HG02938 (cell line): ENCODE measurements around the gene FNBP1L.
"Not testable (repeated sequence)": the region's sequence is repeated elsewhere in the genome, so short reads cannot be mapped to it uniquely, and the experiment has no call there.

Experiments
- ATAC-seq: cut with Tn5 transposase; IDR thresholded peaks from one replicate; pipeline ENCODE4 v1.9.1; 2021; ENCODE audit warnings: mild to moderate bottlenecking, moderate library complexity; ENCODE audit not compliant: unreplicated experiment

Gene FNBP1L

DNA sequence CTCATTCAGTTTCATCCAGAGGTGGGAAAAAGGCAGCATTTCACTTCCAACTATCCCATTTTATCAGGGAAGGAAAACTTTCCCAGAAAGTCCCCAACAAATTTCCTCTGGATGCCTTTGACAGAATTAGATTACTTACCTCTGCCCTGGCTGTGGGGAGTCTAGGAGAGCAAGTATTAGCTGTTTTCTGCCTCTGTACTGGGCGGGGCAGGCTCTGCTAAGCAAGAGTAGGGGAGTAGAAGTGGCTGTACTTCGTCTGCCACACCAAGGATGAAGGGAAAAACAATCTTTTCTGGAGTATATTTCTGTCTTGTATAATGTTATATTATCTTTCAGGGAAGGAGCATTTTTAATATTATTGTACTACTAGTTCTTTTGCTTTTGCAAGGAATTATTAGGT lies 78.5 kb downstream of the FNBP1L start:
- no peak for ATAC-seq

DNA sequence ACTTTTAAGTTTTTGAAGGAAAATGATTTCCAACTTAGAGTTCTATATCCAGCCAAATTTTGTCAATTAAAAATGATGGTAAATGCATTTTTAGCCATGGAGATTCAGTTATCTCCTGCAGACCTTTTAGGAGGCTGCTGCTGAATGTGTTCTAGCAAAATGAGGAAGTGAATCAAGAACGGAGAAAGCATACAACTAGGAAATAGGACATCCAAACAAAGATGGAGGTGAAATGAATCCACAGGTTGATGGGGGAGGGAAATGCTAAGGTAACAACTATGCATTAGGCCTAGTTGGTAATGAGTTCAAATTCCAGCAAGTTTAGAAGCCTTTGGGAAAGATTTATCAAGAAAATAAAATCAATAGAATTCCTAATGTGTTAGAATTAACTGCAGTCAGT lies 80.5 kb downstream of the FNBP1L start:
- no peak for ATAC-seq

DNA sequence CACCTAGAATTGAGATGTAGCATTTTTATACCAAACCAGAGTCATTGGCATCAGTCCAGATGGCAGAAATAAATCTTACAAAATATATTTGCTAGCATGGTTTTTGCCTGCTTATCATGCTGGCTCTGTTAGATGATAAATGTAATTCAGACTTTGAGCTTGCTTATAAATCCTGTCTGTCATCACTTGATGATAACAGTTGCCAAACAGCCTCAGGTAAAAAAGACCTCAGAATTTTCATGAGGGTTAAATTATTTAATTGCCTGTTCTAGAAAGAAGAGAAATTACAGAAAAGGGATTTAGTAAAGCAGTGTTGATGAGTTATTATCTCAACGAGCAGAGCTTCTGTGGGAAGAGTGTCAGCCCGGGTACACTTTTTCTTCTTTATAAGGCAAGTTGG lies 83.3 kb downstream of the FNBP1L start:
- no peak for ATAC-seq

DNA sequence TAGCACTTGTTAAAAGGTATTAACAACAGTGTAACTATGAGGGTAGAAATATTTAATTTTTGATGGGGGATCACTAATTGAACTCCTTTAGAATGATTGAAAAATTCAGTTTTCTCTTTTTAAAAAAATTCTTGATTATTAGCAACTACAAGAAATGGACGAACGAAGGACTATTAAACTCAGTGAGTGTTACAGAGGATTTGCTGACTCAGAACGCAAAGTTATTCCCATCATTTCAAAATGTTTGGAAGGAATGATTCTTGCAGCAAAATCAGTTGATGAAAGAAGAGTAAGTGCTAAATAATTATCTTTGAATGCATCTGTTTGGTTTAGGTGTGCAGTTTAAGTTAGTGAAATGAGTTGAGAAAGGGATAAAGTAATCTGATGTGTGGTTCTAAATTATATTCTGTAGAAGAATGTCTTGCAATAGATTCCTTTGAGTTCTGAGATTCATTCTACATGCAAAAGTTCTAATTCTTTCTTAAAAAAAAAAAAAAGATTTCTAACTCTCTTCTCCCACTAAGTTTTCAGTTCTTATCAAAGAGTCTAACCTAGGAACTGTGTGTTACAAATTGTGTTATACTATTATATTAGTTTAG lies 85.0 kb downstream of the FNBP1L start:
- no peak for ATAC-seq

DNA sequence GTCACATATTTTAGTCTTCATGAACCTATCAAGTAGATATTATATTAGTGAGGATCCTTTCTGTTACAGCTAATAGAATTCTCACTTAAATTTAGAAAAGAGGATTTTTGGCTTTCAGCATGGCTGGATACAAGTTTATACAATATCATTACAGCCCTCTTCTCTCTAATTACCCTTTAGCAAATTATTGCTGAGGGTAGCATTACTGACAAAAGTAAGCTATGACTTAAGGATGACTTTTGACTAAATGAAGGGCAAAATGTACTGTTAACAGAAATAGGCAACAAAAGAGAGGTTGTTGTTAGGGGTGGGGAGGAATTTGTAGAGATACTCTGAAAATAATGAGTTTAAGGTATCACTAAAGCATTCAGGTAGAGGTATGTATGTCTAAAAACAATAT lies 85.8 kb downstream of the FNBP1L start:
- ATAC-seq, result no peak

DNA sequence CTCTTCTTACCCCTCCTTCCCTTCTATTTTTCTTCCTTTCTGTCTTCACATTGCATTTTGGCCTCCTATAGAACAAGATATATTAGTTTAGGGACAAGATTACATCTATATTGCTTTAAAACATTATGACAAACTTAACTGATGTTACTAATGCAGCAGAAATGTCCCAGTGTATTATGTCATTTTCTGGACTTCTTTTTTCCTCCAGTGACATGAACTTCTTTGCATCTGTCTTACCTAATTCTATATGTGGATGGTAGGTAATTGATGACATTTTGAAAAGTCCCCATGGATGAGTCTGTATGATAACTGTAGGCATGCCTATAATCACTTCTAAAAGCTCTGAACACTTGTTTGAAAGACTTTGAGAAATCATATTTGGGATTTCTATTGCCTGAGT lies 89.5 kb downstream of the FNBP1L start:
- no peak for ATAC-seq

DNA sequence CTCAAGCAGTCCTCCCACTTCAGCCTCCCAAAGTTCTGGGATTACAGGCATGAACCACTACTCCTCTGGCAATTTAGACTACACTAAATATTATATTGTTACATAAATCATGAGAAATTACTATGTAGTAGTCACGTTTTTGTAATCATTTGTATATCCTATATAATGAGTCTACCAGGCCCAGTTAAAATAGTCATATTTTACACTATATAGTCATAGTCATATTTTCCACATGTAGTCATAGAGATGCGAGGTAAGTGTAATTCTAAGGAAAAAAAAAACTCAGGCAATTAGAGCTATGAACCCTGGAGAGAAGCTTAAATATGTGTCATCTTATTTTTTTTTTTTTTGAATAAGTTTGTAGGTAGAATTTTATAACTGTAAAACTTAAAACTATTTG lies 90.0 kb downstream of the FNBP1L start:
- ATAC-seq, result no peak

DNA sequence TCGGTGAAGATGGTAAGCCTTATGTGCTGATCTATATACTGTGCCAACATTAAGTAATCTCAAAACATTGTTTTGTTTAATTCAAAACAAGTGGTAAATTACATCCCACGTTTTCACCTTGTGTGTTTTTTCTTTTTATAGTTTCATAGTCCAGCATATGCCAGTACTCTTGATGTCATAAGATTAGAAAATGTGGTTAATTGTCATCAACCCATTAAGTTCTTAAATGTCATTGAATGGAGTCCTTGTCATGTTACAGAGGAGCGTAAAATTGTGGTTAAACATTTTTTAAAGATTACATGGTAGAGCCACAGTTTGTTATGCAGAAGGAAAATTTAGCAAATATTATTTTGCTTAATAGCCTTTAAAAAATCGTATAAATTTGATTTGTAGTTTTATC lies 93.1 kb downstream of the FNBP1L start:
- no peak for ATAC-seq

DNA sequence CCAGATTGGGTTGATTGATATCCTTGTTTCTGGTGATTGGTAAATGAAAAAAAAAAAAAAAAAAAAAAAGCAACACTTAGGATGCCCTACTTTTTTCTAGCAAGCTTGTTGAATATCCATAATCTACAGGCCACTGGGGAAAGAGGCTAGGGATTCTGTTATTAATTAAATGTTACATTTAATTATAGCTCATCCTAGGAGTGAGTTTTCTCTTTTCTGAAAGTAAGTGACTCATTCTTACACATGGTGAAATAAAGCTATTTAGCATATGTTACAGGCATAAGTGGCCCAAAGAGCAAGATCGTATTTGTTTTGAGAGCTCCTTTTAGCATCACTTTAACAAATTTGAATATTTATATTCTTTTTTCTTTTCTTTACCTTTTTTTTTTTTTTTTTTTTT lies 94.5 kb downstream of the FNBP1L start:
- no peak for ATAC-seq

DNA sequence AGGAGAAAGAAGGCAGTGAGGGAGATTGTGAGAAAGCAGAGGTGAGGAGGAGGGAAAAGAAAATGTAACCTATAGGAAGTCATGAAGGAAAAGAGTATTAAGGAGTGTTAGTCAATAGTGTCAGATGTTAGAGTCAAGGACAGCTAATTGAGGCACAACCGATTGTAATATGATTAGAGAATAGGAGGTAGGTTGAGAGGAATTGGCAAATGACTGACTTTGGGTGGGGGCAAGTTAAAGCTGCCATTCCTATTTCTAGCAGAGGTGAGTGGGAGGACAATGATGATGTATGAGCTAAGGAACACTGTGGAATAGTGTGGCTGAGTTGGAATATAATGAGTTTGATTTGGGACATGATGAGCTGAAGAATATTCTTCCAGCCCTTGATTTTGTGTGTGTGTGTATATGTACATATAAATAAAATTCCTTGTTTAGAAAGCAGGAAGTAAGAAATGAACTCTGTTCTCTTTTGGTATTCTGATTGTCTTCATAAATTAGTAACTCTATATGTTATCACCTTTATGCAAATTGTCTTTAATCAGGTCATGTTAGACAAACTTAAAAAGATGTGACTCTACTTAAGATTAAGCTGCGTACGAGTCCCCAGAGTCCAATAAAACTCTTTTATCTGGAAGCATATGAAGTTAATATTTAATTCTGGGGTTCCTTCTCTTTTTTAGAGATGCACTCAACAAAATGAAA lies 98.4 kb downstream of the FNBP1L start:
- ATAC-seq, result no peak

DNA sequence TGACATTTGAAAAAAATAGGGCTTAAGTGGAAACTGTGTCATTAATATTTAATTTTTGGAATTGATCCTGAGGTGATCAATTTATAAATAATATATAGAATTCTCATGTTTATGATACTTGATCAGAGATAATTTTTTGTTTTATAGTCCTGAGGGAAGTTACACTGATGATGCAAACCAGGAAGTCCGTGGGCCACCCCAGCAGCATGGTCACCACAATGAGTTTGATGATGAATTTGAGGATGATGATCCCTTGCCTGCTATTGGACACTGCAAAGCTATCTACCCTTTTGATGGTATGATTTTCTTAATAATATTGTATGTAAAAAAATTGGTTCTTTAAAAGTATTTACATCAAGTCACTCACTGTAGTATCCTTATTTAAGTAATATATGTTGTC lies 101.2 kb downstream of the FNBP1L start:
- ATAC-seq, result no peak

DNA sequence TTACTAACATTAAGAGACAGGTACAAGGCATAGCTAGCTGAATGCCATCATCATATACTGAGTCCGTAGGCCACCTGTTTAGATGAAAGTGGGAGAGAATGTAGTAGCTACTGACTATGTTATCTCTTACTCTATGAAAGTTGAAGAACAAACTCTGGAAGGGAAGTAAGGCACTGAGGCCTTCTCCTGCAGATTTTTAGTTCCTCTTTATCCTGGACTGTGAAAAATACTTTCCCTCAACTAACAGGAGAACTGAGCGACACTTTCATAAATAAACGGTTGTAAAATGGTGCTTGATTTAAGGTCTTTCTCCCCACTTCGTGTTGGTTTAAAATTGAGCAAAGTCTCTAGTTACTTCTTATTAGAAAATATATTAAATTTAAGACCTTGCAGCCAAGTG lies 101.9 kb downstream of the FNBP1L start:
- ATAC-seq, result no peak

DNA sequence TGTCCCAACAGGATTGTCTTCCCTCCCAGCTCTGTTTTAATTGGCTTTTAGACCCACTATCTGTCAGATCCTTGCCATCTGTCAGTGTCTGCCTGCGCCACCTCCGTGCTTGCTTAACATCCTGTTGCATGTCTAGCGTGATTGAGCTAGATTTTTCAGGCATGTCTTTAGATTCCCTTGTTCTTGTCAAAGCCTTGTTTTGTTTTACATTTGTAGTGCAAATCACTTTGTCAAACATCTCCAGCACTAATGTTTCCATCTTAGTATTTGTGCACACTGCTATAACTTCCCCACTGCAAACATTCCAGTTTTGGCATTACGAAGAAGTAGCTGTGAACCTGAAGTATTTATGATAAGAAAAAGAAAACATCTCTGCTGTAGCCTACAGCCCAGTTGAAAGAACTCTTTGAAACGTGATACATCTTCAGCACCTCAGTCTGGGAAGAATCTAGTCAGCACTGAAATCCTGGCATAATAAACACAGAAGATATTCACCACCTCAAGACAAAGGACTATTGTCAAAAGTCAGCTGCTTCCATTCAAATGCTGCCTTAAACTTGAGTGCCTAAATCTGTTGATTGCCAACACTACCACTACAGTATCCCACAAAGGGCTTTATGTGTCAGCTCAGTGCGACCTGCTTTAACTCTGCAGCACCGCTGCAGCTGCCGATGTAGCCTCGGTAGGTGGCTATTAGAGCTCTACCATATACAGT lies 105.0 kb downstream of the FNBP1L start:
- ATAC-seq, result no peak

DNA sequence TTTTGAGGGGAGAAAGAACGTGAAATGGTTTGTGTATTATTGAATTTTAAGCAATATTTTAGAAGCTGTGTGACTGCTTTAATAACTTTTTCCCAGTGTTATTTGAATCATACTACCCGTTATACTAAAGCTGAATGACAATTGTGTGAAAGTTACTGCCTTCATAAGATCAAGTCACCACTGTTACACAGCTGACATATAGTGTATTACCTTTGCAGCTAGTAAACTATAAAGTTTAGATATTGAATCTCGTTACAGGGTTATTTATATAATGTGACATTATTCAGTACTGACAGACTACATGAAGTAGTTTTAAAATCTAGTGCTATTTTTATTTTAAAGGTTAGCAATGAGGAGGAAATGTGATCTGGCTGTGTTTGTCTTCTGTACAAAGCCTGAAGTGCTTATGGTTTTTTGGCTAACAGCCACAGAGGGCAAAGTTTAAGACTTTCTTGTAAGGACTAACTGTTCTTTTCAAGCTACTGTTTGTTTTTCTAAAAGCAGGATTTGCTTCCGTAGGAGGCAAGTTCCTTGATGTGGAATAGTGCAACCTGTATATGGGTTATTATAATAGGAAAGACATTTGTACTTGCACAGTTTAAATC lies 106.1 kb downstream of the FNBP1L start:
- not testable (repeated sequence) for ATAC-seq

DNA sequence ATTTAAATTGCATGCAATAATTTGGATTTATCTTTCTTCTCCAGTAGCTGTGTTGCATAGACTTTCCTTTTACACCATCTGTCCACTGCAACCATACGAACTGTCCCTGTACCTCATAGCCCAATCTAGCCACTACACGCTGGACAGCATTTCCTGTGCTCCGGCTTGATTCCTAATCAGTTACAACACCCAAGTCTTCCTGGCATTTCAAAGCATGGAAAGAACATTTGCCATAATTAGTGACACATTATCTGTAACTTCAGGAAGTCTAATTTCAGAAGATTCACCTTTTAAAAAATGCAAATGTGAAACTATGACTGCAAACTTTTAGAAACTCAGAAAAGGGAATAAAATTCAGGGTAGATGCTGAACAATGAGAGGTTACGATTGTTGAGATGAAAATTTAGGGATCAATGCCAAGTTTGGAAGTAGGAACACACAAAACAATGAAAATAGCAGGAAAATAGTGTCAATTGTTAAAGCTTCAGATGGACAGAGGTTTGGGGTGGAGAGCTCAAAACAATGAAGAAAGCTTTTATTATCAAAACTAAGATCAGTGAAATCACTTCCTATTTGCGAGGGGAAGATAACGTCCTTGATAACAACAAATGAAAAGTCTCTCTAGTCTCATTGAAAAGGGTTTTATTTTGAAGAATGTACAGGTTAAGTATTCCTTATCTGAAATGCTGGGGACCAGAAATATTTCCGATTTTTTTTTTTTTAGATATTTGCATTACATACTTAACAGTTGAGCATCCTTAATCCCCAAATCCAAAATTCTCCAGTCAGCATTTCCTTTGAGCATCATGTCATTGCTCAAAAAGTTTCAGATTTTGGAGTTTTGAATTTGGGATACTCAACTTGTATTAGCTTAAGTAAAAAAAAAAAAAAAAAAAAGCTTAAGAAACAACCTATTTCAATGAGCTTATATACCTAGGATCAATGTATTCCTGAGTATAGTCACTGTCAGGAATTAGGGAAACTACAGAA lies 107.3 kb downstream of the FNBP1L start:
- no peak for ATAC-seq

DNA sequence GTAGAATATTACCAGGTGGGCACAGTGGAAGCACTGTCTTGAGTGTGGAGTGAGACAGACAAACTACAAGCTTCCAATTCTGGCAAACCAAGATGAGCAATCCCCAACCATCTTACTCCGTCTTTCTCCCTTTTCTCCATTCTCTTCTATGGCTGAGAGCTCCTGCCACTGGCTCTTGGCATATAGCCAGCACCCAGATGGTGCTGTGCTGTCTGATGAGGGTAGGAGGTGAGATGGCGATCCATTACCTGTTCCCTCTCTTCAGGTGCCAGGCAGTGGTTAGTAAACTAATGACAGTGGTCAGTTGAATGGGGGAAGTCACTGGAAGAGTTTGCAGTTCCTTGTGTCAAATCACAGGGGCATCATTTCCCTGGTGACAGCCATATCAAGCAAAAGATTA lies 108.4 kb downstream of the FNBP1L start:
- ATAC-seq, result no peak

DNA sequence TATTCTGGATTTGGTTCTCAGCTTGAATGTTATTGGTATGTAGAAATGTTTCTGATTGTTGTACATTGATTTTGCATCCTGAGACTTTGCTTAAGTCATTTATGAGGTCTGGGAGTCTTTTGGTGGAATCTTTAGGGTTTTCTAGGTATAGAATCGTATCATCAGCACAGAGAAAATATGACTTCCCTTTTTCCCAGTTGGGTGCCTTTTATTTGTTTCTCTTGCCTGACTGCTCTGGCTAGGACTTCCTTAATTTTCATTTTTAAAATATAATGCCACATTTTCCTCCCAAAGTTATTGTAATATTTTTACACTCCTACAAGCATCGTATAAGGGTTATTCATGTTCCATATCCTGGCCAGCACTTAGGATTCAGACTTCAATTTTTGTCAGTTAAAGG lies 111.1 kb downstream of the FNBP1L start:
- ATAC-seq, result no peak

DNA sequence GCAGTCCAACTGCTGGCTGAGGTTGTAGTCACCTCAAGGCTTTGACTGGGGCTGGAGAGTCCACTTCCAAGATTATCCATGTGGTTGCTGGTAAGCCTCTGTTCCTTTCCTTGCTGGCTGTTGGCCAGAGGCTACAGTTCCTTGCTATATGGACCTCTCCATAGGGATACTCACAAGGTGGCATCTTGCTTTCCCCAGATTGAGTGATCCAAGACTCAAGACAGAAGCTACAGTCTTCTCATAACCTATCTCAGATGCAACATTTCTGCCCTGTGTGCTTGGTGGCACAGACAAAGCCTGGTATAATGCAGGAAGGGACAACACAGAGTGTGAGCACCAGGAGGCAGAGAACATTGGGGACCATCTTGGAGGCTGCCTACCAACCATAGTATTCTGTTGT lies 111.8 kb downstream of the FNBP1L start:
- no peak for ATAC-seq

DNA sequence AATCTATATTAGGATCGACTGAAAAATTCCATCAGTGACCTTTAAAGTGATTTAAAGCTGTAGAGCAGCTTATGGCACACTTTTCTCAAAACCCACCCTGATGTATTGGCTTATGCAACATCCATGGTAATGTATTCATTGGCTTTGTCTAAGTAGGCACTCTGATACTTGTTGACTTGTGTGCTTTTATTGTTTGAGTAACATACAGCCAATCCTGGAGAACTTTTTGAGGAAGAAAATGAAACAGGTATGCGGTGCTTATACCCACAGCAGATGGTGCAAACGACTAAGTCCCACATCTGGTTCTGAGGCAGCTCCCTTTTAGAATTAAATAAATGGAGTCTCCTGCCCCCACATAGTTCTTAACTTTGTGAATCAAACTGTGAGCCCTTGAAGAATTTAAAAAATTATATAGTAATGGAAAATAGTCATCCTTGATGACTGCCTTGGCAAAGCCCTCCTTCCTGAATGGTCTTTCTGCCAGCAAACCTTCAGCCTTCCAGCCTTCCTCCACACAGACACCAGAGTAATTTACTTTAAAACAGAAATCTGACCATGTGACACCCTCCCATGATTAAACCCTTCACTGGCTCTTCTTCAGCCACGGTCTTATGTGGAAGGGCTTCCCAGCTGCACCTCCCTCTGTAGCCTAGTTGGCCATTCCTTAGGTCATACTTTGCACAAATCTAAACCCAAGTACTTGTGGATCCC lies 117.7 kb downstream of the FNBP1L start:
- ATAC-seq, result no peak

DNA sequence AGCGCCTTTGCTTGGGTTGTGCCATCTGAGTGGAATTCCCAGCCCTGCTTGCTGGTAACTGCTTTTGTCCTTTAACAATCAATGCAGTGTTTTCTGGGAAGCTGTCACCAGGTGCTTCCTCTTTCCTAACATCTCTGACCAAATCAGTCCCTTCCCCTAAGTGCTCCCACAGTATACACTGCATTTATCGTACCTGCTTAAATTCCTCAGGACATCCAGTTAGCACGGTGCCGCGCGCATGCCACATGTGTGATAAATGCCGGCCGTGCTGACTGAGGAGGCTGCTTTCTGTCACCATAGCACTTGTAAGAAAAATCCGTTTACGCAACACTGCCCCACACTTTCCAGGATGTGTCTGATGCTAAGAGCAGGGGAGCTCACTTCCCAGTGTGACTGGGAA lies 118.3 kb downstream of the FNBP1L start:
- no peak for ATAC-seq
